Adrenal gland (tissue), 5 donors: Measurements from ENCODE around the gene ZNF511.

ENCODE experiments used
- CTCF ChIP-seq, 6 experiments: fragments of 450-650 bp in 4 of 6; fragments of 200-600 bp in 2 of 6; sonication (generic) in 1 of 6; IDR thresholded peaks; 1 replicate in 5 of 6; 2 replicates in 1 of 6; pipeline versions ENCODE4 v1.5.1 to v1.8.0; 2016 to 2021; ENCODE audit warnings: antibody characterized with exemption in 6 of 6, mild to moderate bottlenecking in 2 of 6, moderate library complexity in 1 of 6
- POLR2A ChIP-seq, 2 donors: fragments of 450-650 bp; IDR thresholded peaks; one replicate each; pipeline ENCODE4 v1.6.1; 2017; ENCODE audit warnings: antibody characterized with exemption in 2 of 2, mild to moderate bottlenecking in 2 of 2, moderate library complexity in 1 of 2
- donor health status: DM: no; HTN: no; CAD: no.

GRCh38 chr10:133303206-133303605, 5.5 kb upstream of the ZNF511 start:
- TF ChIP-seq CTCF (IDR thresholded peaks at IDR 0.05): no peak
- no peak for TF ChIP-seq POLR2A (IDR thresholded peaks at IDR 0.05)
